WTC11 (cell line): ENCODE measurements around the gene CAPN13.

Experiments used
- ARID4B ChIP-seq: sonication (generic); formaldehyde crosslinking; IDR thresholded peaks from 2 replicates; pipeline ENCODE4 v1.8.0; 2023; ENCODE audit warnings: missing genetic modification reagents, mild to moderate bottlenecking, borderline replicate concordance
- ATF1 ChIP-seq: sonication (generic); formaldehyde crosslinking; IDR thresholded peaks from 2 replicates; pipeline ENCODE4 v1.8.1; 2023; ENCODE audit warnings: mild to moderate bottlenecking, moderate library complexity, missing genetic modification reagents
- ATF6 ChIP-seq: sonication (generic); formaldehyde crosslinking; IDR thresholded peaks from 2 replicates; pipeline ENCODE4 v1.8.1; 2023; ENCODE audit warnings: mild to moderate bottlenecking, missing genetic modification reagents
- CREM ChIP-seq: sonication (generic); formaldehyde crosslinking; IDR thresholded peaks from 2 replicates; pipeline ENCODE4 v1.8.1; 2022; ENCODE audit warnings: mild to moderate bottlenecking, missing genetic modification reagents, moderate library complexity
- CTCF ChIP-seq: fragments of 200-600 bp; IDR thresholded peaks from 2 replicates; pipeline ENCODE4 v1.8.0; 2022; ENCODE audit warnings: antibody characterized with exemption
- MAX ChIP-seq: sonication (generic); formaldehyde crosslinking; IDR thresholded peaks from 2 replicates; pipeline ENCODE4 v1.8.0; 2022; ENCODE audit warnings: mild to moderate bottlenecking, missing genetic modification reagents
- SP1 ChIP-seq: sonication (generic); formaldehyde crosslinking; conservative IDR thresholded peaks from 2 replicates; pipeline ENCODE4 v1.8.1; 2022; ENCODE audit warnings: missing genetic modification reagents
- ZBTB21 ChIP-seq: sonication (generic); formaldehyde crosslinking; IDR thresholded peaks from 2 replicates; pipeline ENCODE4 v1.8.1; 2023; ENCODE audit warnings: mild to moderate bottlenecking, missing genetic modification reagents, borderline replicate concordance
- ZNF317 ChIP-seq: sonication (generic); formaldehyde crosslinking; IDR thresholded peaks from 2 replicates; pipeline ENCODE4 v1.8.1; 2023; ENCODE audit warnings: low read depth, mild to moderate bottlenecking, moderate library complexity, missing genetic modification reagents, borderline replicate concordance
- TF ChIP-seq, protein P1 (sequence below): sonication (generic); formaldehyde crosslinking; IDR thresholded peaks from 2 replicates; pipeline ENCODE4 v1.8.1; 2023; ENCODE audit warnings: mild to moderate bottlenecking, missing genetic modification reagents, moderate library complexity

DNA sequence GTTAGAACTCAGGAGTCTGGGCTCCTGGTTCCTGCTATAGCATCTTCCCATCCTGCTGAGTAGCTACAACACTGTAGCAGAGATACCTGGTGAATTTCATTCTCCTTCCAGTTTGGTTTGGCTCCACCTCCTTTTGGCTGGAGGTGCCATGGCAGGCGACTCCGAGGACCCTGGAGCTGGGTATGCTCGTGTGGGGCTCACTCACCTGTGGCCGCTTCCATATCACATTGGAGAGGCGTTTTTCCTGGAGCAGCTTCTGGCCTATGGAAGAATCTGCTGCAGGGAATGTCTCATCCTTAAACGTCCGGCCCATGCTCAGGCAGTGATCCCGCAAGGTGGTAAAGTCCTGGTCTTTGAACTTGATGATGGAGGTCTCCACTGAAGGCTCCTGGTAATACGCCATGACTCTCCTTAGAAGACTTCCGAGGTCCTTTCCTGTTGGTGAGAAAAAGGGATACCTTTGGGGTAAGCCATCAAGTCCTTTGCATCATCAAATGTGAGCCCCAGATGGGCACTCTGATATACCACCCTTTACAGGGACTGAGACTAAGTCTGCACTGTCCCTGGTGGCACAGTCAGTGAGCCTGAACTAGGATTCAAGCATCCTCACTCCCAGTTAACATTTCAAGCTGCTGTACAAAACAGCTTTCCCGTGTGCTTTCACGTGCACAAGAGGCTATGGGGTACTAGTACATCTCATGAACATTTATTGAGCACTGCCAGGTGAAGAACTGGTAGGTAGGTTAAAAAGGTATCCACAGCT is 20.1 kb downstream of the CAPN13 start:
- TF ChIP-seq MAX (CRISPR knock-in tag) = no peak
- TF ChIP-seq CTCF = no peak
- TF ChIP-seq ARID4B (CRISPR knock-in tag) = no peak
- no peak for TF ChIP-seq SP1 (CRISPR knock-in tag)
- no peak for TF ChIP-seq ATF6
- no peak for TF ChIP-seq ZBTB21 (CRISPR knock-in tag)
- no peak for TF ChIP-seq ATF1 (CRISPR knock-in tag)
- TF ChIP-seq ZNF317 (CRISPR knock-in tag) = no peak
- no peak for TF ChIP-seq CREM (CRISPR knock-in tag)
- TF ChIP-seq, protein P1, sequence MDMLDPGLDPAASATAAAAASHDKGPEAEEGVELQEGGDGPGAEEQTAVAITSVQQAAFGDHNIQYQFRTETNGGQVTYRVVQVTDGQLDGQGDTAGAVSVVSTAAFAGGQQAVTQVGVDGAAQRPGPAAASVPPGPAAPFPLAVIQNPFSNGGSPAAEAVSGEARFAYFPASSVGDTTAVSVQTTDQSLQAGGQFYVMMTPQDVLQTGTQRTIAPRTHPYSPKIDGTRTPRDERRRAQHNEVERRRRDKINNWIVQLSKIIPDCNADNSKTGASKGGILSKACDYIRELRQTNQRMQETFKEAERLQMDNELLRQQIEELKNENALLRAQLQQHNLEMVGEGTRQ (CRISPR knock-in tag) = no peak
